ENCODE data around the gene PPP1R36.
A peak's percentile ranks its signal among the peaks of the same experiment; 100 is the strongest.
"Not testable (repeated sequence)": the region's sequence is repeated elsewhere in the genome, so short reads cannot be mapped to it uniquely, and the experiment has no call there.

The PPP1R36 gene

GRCh38 chr14:64569646-64570045 lies 19.9 kb downstream of the PPP1R36 start:
- DNase-seq, result not testable (repeated sequence)

GRCh38 chr14:64572386-64573104 lies 22.8 kb downstream of the PPP1R36 start:
- DNase-seq, result no peak

GRCh38 chr14:64573109-64573508 lies 23.3 kb downstream of the PPP1R36 start:
- DNase-seq, result no peak

GRCh38 chr14:64574371-64575107 lies 24.8 kb downstream of the PPP1R36 start:
- DNase-seq, result no peak

GRCh38 chr14:64577211-64577610 lies 27.4 kb downstream of the PPP1R36 start:
- no peak for DNase-seq

GRCh38 chr14:64580467-64580866 lies 30.7 kb downstream of the PPP1R36 start:
- DNase-seq, result no peak

- DNase-seq, result no peak
These were observed 31.6 kb downstream of the PPP1R36 start for GRCh38 chr14:64581363-64581762.

- no peak for DNase-seq
These were observed 32.1 kb downstream of the PPP1R36 start for GRCh38 chr14:64581817-64582216.

- DNase-seq, result no peak
These were observed 34.4 kb downstream of the PPP1R36 start for GRCh38 chr14:64584190-64584589.

GRCh38 chr14:64591809-64592208 lies 42.0 kb downstream of the PPP1R36 start:
- no peak for DNase-seq

- DNase-seq, result no peak
These were observed 44.7 kb downstream of the PPP1R36 start for GRCh38 chr14:64594438-64594837.

GRCh38 chr14:64598404-64598803 lies 48.6 kb downstream of the PPP1R36 start:
- no peak for DNase-seq

- DNase-seq, result no peak
These were observed 51.8 kb downstream of the PPP1R36 start for GRCh38 chr14:64601571-64601970.

GRCh38 chr14:64602826-64603225 lies 53.1 kb downstream of the PPP1R36 start:
- no peak for DNase-seq

GRCh38 chr14:64604001-64604400 lies 54.2 kb downstream of the PPP1R36 start:
- no peak for DNase-seq

GRCh38 chr14:64604881-64605280 lies 55.1 kb downstream of the PPP1R36 start:
- no peak for DNase-seq

GRCh38 chr14:64605926-64606685 lies 56.3 kb downstream of the PPP1R36 start:
- no peak for DNase-seq

- no peak for DNase-seq
These were observed 60.4 kb downstream of the PPP1R36 start for GRCh38 chr14:64610049-64610746.

GRCh38 chr14:64611358-64612020 lies 61.7 kb downstream of the PPP1R36 start:
- DNase-seq, result peak; percentile 24

- no peak for DNase-seq
These were observed 62.2 kb downstream of the PPP1R36 start for GRCh38 chr14:64612021-64612380.

GRCh38 chr14:64612971-64613666 lies 63.4 kb downstream of the PPP1R36 start:
- no peak for DNase-seq

GRCh38 chr14:64614166-64614565 lies 64.4 kb downstream of the PPP1R36 start:
- no peak for DNase-seq

Measured in NCI-H1105 treated with DMSO at 0.1 percent for 48 hours (cell line).